Activated T-helper 17 cell treated with anti-CD3 and anti-CD28 coated beads, Interleukin-2, amount 50 U/mL, for 72 hours (primary cell): ENCODE data around the gene PDP2. TPM values are rescaled to one million over a fixed set of nuclear protein-coding genes. Genes with fewer than 3 reads are reported as not detected.
A peak's percentile ranks its signal among the peaks of the same experiment; 100 is the strongest.
"Not testable (repeated sequence)": the region's sequence is repeated elsewhere in the genome, so short reads cannot be mapped to it uniquely, and the experiment has no call there.

Source experiments
- ATAC-seq: fragments of 150-1000 bp; cut with Tn5 transposase; replicated peaks from 2 replicates; pipeline ENCODE4 v1.10.0; 2021; ENCODE audit warnings: mild to moderate bottlenecking, moderate library complexity
- H3K27ac Mint-ChIP-seq: one replicate; pipeline ENCODE4 v1.8.0; 2022; ENCODE audit warnings: mixed read lengths
- H3K27me3 Mint-ChIP-seq: one replicate; pipeline ENCODE4 v1.8.0; 2022; ENCODE audit warnings: mixed read lengths
- H3K36me3 Mint-ChIP-seq: one replicate; pipeline ENCODE4 v1.8.0; 2022; ENCODE audit warnings: low read depth, mild to moderate bottlenecking, mixed read lengths
- H3K4me1 Mint-ChIP-seq: one replicate; pipeline ENCODE4 v1.8.0; 2022; ENCODE audit warnings: mixed read lengths
- H3K4me3 Mint-ChIP-seq: one replicate; pipeline ENCODE4 v1.8.0; 2022; ENCODE audit warnings: mild to moderate bottlenecking, mixed read lengths
- H3K9me3 Mint-ChIP-seq: one replicate; pipeline ENCODE4 v1.8.0; 2022; ENCODE audit warnings: mixed read lengths
- total RNA-seq, 2 donors: library from RNA; stranded (reverse); gene quantifications; one replicate each; pipeline ENCODE4 v1.2.3, GENCODE V29; 2022

PDP2 gene
- total RNA-seq, 2 donors from 2014 or later: 33.5 to 76.6 TPM

- peaks cover 27% of the 10 kb centered on the region for H3K4me1 Mint-ChIP-seq
- peak within 1 kb of the TSS; percentile 98 for H3K4me3 Mint-ChIP-seq
Observed at GRCh38 chr16:66934138-66934838, 54.0 kb downstream of the PDP2 start, which contains the start of gene CIAO2B. Gene CIAO2B (minus strand): TSS chr16:66934402. CDS start chr16:66934364, 38 bp downstream.

GRCh38 chr16:66934839-66935313, 54.6 kb downstream of the PDP2 start:
- Mint-ChIP-seq H3K27ac (peak overlapping the region; percentile 98), H3K4me1 (peaks cover 27% of the 10 kb centered on the region), H3K4me3 (peak overlapping the region; percentile 98), H3K36me3 (peaks cover 72% of the 10 kb centered on the region)
- H3K27me3 Mint-ChIP-seq, ATAC-seq, H3K9me3 Mint-ChIP-seq: not testable (repeated sequence)

More at GRCh38 chr16:66934138-66934838, 54.0 kb downstream of the PDP2 start, which contains the start of gene CIAO2B:
- Mint-ChIP-seq H3K9me3 (no peaks in the 10 kb centered on the region), H3K36me3 (peaks cover 72% of the 10 kb centered on the region), H3K27ac (peak within 1 kb of the TSS; percentile 98), H3K27me3 (no peaks in the 10 kb centered on the region)
- peak; percentile 91 for ATAC-seq

- peak within 1 kb of the TSS; percentile 98 for H3K4me3 Mint-ChIP-seq
- H3K4me1 Mint-ChIP-seq: peaks cover 27% of the 10 kb centered on the region
- H3K9me3 Mint-ChIP-seq: no peaks in the 10 kb centered on the region
- no peaks in the 10 kb centered on the region for H3K27me3 Mint-ChIP-seq
- H3K27ac Mint-ChIP-seq: peak within 1 kb of the TSS; percentile 98
- peaks cover 70% of the 10 kb centered on the region for H3K36me3 Mint-ChIP-seq
- ATAC-seq: no peak
Observed at GRCh38 chr16:66935314-66936011, 55.1 kb downstream of the PDP2 start, which contains the start of gene CES2. Gene CES2 (plus strand): TSS chr16:66935516. CDS start chr16:66935636, 120 bp downstream.

DNA sequence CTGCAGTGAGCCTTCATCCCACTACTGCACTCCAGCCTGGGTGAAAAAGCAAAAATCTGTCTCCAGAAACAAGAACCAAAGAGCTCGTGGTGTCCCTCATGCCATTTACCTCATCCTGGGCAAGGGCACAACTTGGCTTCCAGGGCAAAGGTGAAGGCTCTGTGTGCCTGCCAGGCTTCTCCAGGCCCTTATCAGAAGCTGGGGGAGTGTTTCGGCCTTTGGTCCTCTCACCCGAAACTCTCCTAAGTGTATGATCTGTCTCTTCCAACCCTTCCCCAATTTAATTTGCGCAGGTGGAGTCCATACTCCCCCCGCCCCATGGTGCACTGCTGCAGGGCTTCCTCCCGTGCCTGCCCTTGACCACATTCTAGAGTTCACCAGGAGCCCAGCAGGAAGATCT, 56.1 kb downstream of the PDP2 start:
- Mint-ChIP-seq H3K36me3 (peaks cover 72% of the 10 kb centered on the region), H3K4me1 (peaks cover 27% of the 10 kb centered on the region)
- ATAC-seq: no peak

DNA sequence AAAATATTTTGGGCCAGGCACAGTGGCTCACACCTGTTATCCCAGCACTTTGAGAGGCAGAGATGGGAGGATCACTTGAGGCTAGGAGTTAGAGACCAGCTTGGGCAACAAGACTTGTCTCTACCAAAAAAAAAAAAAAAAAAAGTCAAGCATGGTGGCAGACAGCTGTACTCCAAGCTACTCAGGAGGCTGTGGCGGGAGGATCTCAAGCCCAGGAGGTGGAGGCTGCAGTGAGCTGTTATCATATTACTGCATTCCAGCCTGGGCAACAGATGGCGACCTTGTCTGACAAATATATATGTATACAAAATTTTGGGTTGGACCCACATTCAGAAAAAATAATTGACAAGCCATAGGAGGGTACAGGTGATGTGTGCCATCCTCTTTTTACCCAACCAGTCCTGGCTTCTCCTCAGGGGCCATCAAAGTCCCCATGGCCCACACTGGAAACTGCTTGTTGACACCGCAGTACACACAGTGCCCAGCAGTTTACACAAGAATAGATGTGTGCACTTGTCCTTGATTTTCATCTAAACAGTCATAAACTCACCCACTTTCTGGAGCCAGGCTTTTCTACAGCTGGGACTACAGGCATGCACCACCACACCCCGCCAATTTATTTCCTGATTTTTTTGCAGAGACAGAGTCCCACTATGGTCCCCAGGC, 56.7 kb downstream of the PDP2 start:
- Mint-ChIP-seq H3K27me3 (no peaks in the 10 kb centered on the region), H3K4me1 (peaks cover 27% of the 10 kb centered on the region), H3K36me3 (peaks cover 72% of the 10 kb centered on the region), H3K9me3 (no peaks in the 10 kb centered on the region), H3K27ac (peak overlapping the region; percentile 68), H3K4me3 (peak overlapping the region; percentile 98)
- no peak for ATAC-seq

More for the DNA sequence above, 56.1 kb downstream of the PDP2 start:
- no peaks in the 10 kb centered on the region for H3K9me3 Mint-ChIP-seq
- peak overlapping the region; percentile 98 for H3K4me3 Mint-ChIP-seq
- H3K27me3 Mint-ChIP-seq: no peaks in the 10 kb centered on the region
- H3K27ac Mint-ChIP-seq: peak overlapping the region; percentile 68

DNA sequence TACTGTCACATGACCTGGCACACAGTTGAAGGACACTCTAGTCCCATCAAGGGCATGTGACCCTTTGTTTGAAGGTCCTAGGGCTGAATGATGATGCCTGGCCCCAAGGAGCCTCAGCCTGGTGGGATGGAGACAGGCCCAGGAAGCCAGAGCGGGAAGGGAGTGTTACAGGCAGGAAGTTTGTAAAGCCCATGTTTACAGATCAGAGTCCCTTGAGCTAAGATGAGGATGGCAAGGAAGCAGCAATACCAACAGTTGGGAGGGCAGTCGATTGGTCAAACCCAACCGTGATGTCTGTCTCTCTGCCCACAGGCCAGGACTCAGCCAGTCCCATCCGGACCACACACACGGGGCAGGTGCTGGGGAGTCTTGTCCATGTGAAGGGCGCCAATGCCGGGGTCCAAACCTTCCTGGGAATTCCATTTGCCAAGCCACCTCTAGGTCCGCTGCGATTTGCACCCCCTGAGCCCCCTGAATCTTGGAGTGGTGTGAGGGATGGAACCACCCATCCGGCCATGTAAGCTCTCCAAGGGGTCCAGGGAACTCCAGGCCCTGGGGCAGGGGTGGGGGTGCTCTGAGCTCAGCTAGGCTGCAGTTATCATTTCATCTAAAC, 57.5 kb downstream of the PDP2 start:
- no peaks in the 10 kb centered on the region for H3K9me3 Mint-ChIP-seq
- peaks cover 72% of the 10 kb centered on the region for H3K36me3 Mint-ChIP-seq
- H3K27ac Mint-ChIP-seq: no peak overlapping the region

GRCh38 chr16:66939366-66939765, 59.1 kb downstream of the PDP2 start:
- Mint-ChIP-seq H3K36me3 (peaks cover 62% of the 10 kb centered on the region), H3K27me3 (no peaks in the 10 kb centered on the region), H3K4me1 (peaks cover 8% of the 10 kb centered on the region), H3K4me3 (no peak overlapping the region), H3K9me3 (no peaks in the 10 kb centered on the region), H3K27ac (peak overlapping the region; percentile 38)
- no peak for ATAC-seq

More for the DNA sequence above, 57.5 kb downstream of the PDP2 start:
- ATAC-seq: no peak
- no peaks in the 10 kb centered on the region for H3K27me3 Mint-ChIP-seq
- peaks cover 19% of the 10 kb centered on the region for H3K4me1 Mint-ChIP-seq
- peak overlapping the region; percentile 98 for H3K4me3 Mint-ChIP-seq

- H3K27ac Mint-ChIP-seq: no peak overlapping the region
- peaks cover 8% of the 10 kb centered on the region for H3K4me1 Mint-ChIP-seq
- no peak for ATAC-seq
- no peak overlapping the region for H3K4me3 Mint-ChIP-seq
- H3K9me3 Mint-ChIP-seq: no peaks in the 10 kb centered on the region
- H3K27me3 Mint-ChIP-seq: no peaks in the 10 kb centered on the region
- H3K36me3 Mint-ChIP-seq: peaks cover 53% of the 10 kb centered on the region
Observed at GRCh38 chr16:66940236-66940635, 59.9 kb downstream of the PDP2 start.

Other genes with a start within 250 kb of the PDP2 start
- 1 to 10 TPM; 2.0 to 3.2 TPM for gene CMTM4, start 183.8 kb upstream of the PDP2 start, total RNA-seq
- gene DYNC1LI2, start 128.9 kb upstream of the PDP2 start, total RNA-seq: 10 to 100 TPM; 61.0 to 67.3 TPM
- under 1 TPM; 0.13 to 0.34 TPM for gene TERB1, start 78.9 kb upstream of the PDP2 start, total RNA-seq
- gene NAE1, start 49.5 kb upstream of the PDP2 start, total RNA-seq: 100 to 1,000 TPM in 1 of 2 donors, 10 to 100 TPM in 1; 86.7 to 110 TPM
- gene CA7, start 36.1 kb upstream of the PDP2 start, total RNA-seq: not detected
- gene CDH16, start 38.4 kb downstream of the PDP2 start, total RNA-seq: not detected
- gene RRAD, start 45.0 kb downstream of the PDP2 start, total RNA-seq: 1 to 10 TPM; 2.1 to 6.5 TPM
- gene CIAO2B, start 53.9 kb downstream of the PDP2 start, total RNA-seq: 100 to 1,000 TPM; 153 to 167 TPM
- 10 to 100 TPM; 31.2 to 31.5 TPM for gene CES2, start 55.0 kb downstream of the PDP2 start, total RNA-seq
- gene CES3, start 80.8 kb downstream of the PDP2 start, total RNA-seq: 1 to 10 TPM; 2.6 to 4.2 TPM
- 10 to 100 TPM; 18.3 to 43.5 TPM for gene CES4A, start 108.1 kb downstream of the PDP2 start, total RNA-seq
- 100 to 1,000 TPM; 115 to 214 TPM for gene CBFB, start 148.6 kb downstream of the PDP2 start, total RNA-seq
- gene PHAF1, start 229.4 kb downstream of the PDP2 start, total RNA-seq: 10 to 100 TPM; 14.8 to 18.0 TPM